Measurements from ENCODE around the gene HDAC4.

GRCh38 chr2:239391286-239392071, 9.3 kb downstream of the HDAC4 start:
- TF ChIP-seq EP300 (IDR thresholded peaks at IDR 0.05), result no peak
- no peak for TF ChIP-seq CTCF (IDR thresholded peaks at IDR 0.05)
- TF ChIP-seq POLR2A (IDR thresholded peaks at IDR 0.05), result no peak
